Neural progenitor cell (in vitro differentiated cells): ENCODE measurements around the gene SMARCC1. TPM values are rescaled to one million over a fixed set of nuclear protein-coding genes. Genes with fewer than 3 reads are reported as not detected.
A peak's percentile ranks its signal among the peaks of the same experiment; 100 is the strongest.

ENCODE experiments used
- DNase-seq: peaks from one replicate; pipeline ENCODE4 v3.0.0-alpha.2; 2016; ENCODE audit warnings: low spot score
- H2AFZ ChIP-seq: fragments of 200-600 bp; sonication (generic); replicated peaks from 2 replicates; pipeline ENCODE4 v1.6.1; 2016; ENCODE audit warnings: antibody characterized with exemption
- H3F3A ChIP-seq: fragments of 200-600 bp; sonication (generic); 2 replicates; pipeline ENCODE4 v1.6.1; 2016; ENCODE audit warnings: antibody characterized with exemption, low read depth
- H3K27ac ChIP-seq: fragments of 200-600 bp; sonication (generic); 2 replicates; pipeline ENCODE4 v1.5.1; 2016; ENCODE audit warnings: mild to moderate bottlenecking
- H3K27me3 ChIP-seq: fragments of 200-600 bp; sonication (generic); 2 replicates; pipeline ENCODE4 v1.6.1; 2016; ENCODE audit warnings: mild to moderate bottlenecking, moderate library complexity
- H3K36me3 ChIP-seq: fragments of 200-600 bp; sonication (generic); 2 replicates; pipeline ENCODE4 v1.5.1; 2016
- H3K4me1 ChIP-seq: fragments of 200-600 bp; sonication (generic); 2 replicates; pipeline ENCODE4 v1.6.1; 2016; ENCODE audit warnings: mixed run types
- H3K4me2 ChIP-seq: fragments of 200-600 bp; sonication (generic); 2 replicates; pipeline ENCODE4 v1.6.1; 2016
- H3K4me3 ChIP-seq: fragments of 200-600 bp; sonication (generic); 2 replicates; pipeline ENCODE4 v1.5.1; 2016
- H3K79me2 ChIP-seq: fragments of 200-600 bp; sonication (generic); 2 replicates; pipeline ENCODE4 v1.6.1; 2016; ENCODE audit warnings: low read depth
- H3K9ac ChIP-seq: fragments of 200-600 bp; sonication (generic); 2 replicates; pipeline ENCODE4 v1.6.1; 2016
- H3K9me3 ChIP-seq: fragments of 200-600 bp; sonication (generic); 2 replicates; pipeline ENCODE4 v1.5.1; 2016; ENCODE audit warnings: low read depth
- H4K20me1 ChIP-seq: fragments of 200-600 bp; sonication (generic); 2 replicates; pipeline ENCODE4 v1.6.1; 2016; ENCODE audit warnings: low read depth
- H3K27ac Mint-ChIP-seq: 3 replicates; pipeline ENCODE4 v1.8.0; 2021; ENCODE audit warnings: mixed read lengths
- H3K27me3 Mint-ChIP-seq: 2 replicates; pipeline ENCODE4 v1.8.0; 2022; ENCODE audit warnings: low read depth, mild to moderate bottlenecking, inconsistent platforms, moderate library complexity, mixed read lengths; ENCODE audit not compliant: insufficient read depth
- H3K36me3 Mint-ChIP-seq: 3 replicates; pipeline ENCODE4 v1.8.0; 2021; ENCODE audit warnings: mixed read lengths
- H3K4me1 Mint-ChIP-seq: 3 replicates; pipeline ENCODE4 v1.8.0; 2021; ENCODE audit warnings: mixed read lengths
- H3K4me3 Mint-ChIP-seq: 3 replicates; pipeline ENCODE4 v1.8.0; 2021; ENCODE audit warnings: mild to moderate bottlenecking, moderate library complexity, mixed read lengths
- H3K9me3 Mint-ChIP-seq: 3 replicates; pipeline ENCODE4 v1.8.0; 2020; ENCODE audit warnings: mixed read lengths
- EZH2 ChIP-seq: fragments of 200-600 bp; sonication (generic); IDR thresholded peaks from 2 replicates; pipeline ENCODE4 v1.6.1; 2017; ENCODE audit warnings: antibody characterized with exemption, mild to moderate bottlenecking, moderate library complexity
- EZH2phosphoT487 ChIP-seq: fragments of 200-600 bp; sonication (generic); IDR thresholded peaks from 2 replicates; pipeline ENCODE4 v1.6.1; 2017; ENCODE audit warnings: antibody characterized with exemption
- total RNA-seq: library from RNA; depleted of rRNA; stranded (reverse); fragments of >200 nt; gene quantifications from 2 replicates; pipeline ENCODE4 v1.2.3, GENCODE V29; 2015; ENCODE audit warnings: low replicate concordance
- TF ChIP-seq, protein P1 (sequence below): fragments of 200-600 bp; sonication (generic); IDR thresholded peaks from 2 replicates; pipeline ENCODE4 v1.5.1; 2017; ENCODE audit warnings: antibody characterized with exemption, mild to moderate bottlenecking

The SMARCC1 gene
- total RNA-seq, 1 donor from 2014 or later, result 175 TPM

DNA sequence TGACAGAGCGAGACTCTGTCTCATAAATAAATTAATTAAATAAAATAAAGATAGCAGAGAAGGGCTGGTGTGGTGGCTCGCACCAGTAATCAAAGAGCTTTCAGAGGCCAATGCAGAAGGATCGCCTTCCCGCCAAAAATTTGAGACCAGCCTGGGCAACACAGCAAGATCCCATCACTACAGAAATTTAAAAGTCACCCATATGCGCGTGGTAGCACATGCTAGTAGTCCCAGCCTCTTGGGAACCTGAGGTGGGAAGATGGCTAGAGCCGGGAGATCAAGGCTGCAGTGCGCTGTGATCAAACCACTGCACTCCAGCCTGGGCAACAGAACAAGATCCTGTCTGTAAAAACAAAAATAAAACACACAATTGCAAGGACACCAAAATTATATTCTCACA is 9.6 kb downstream of the SMARCC1 start:
- H3K27me3 ChIP-seq, result no peaks in the 10 kb centered on the region
- peaks cover 6% of the 10 kb centered on the region for H3K27me3 Mint-ChIP-seq
- no peak overlapping the region for H3K27ac Mint-ChIP-seq
- H3F3A ChIP-seq, result peaks cover 8% of the 10 kb centered on the region
- peaks cover 97% of the 10 kb centered on the region for H4K20me1 ChIP-seq
- H3K27ac ChIP-seq, result no peak overlapping the region
- H3K9ac ChIP-seq, result no peak overlapping the region
- no peak for DNase-seq
- H3K36me3 ChIP-seq, result peaks cover 26% of the 10 kb centered on the region
- H3K4me3 ChIP-seq, result no peak overlapping the region
- H3K79me2 ChIP-seq, result peaks cover 100% of the 10 kb centered on the region
- no peaks in the 10 kb centered on the region for H3K9me3 Mint-ChIP-seq
- H2AFZ ChIP-seq, result no peak overlapping the region
- TF ChIP-seq EZH2phosphoT487, result no peak
- no peak for TF ChIP-seq EZH2
- TF ChIP-seq, protein P1, sequence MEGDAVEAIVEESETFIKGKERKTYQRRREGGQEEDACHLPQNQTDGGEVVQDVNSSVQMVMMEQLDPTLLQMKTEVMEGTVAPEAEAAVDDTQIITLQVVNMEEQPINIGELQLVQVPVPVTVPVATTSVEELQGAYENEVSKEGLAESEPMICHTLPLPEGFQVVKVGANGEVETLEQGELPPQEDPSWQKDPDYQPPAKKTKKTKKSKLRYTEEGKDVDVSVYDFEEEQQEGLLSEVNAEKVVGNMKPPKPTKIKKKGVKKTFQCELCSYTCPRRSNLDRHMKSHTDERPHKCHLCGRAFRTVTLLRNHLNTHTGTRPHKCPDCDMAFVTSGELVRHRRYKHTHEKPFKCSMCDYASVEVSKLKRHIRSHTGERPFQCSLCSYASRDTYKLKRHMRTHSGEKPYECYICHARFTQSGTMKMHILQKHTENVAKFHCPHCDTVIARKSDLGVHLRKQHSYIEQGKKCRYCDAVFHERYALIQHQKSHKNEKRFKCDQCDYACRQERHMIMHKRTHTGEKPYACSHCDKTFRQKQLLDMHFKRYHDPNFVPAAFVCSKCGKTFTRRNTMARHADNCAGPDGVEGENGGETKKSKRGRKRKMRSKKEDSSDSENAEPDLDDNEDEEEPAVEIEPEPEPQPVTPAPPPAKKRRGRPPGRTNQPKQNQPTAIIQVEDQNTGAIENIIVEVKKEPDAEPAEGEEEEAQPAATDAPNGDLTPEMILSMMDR, result no peak
- no peaks in the 10 kb centered on the region for H3K4me1 Mint-ChIP-seq
- no peak overlapping the region for H3K4me2 ChIP-seq
- H3K36me3 Mint-ChIP-seq, result peaks cover 28% of the 10 kb centered on the region
- no peak overlapping the region for H3K4me3 Mint-ChIP-seq
- no peaks in the 10 kb centered on the region for H3K9me3 ChIP-seq
- no peaks in the 10 kb centered on the region for H3K4me1 ChIP-seq

DNA sequence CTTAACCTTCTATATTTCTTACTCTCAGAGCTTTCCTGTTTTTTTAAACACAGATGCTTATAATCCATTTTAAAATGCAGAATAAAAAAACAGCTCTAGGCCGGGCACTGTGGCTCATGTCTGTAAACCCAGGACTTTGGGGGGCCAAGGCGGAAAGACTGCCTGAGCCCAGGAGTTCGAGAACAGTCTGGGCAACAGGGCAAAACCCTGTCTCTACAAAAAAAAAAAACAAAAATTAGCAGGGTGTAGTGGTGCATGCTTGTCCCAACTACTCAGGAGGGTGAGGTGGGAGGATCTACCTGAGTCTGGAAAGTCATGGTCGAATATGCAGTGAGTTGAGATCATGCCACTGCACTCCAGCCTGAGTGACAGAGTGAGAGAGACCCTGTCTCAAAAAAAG is 15.5 kb downstream of the SMARCC1 start:
- no peak for DNase-seq
- no peaks in the 10 kb centered on the region for H3K27me3 ChIP-seq
- Mint-ChIP-seq H3K27me3 (peaks cover 2% of the 10 kb centered on the region), H3K27ac (no peak overlapping the region), H3K4me3 (no peak overlapping the region), H3K9me3 (no peaks in the 10 kb centered on the region), H3K4me1 (no peaks in the 10 kb centered on the region), H3K36me3 (peaks cover 28% of the 10 kb centered on the region)
- peaks cover 88% of the 10 kb centered on the region for H4K20me1 ChIP-seq
- H3F3A ChIP-seq, result peaks cover 9% of the 10 kb centered on the region
- H3K4me3 ChIP-seq, result no peak overlapping the region
- H3K27ac ChIP-seq, result no peak overlapping the region
- H3K36me3 ChIP-seq, result peaks cover 16% of the 10 kb centered on the region
- H3K4me1 ChIP-seq, result no peaks in the 10 kb centered on the region
- no peak overlapping the region for H3K4me2 ChIP-seq
- no peaks in the 10 kb centered on the region for H3K9me3 ChIP-seq
- H3K9ac ChIP-seq, result no peak overlapping the region
- H2AFZ ChIP-seq, result no peak overlapping the region
- no peak for TF ChIP-seq EZH2phosphoT487
- TF ChIP-seq, protein P1, result no peak
- TF ChIP-seq EZH2, result no peak
- H3K79me2 ChIP-seq, result peaks cover 100% of the 10 kb centered on the region

DNA sequence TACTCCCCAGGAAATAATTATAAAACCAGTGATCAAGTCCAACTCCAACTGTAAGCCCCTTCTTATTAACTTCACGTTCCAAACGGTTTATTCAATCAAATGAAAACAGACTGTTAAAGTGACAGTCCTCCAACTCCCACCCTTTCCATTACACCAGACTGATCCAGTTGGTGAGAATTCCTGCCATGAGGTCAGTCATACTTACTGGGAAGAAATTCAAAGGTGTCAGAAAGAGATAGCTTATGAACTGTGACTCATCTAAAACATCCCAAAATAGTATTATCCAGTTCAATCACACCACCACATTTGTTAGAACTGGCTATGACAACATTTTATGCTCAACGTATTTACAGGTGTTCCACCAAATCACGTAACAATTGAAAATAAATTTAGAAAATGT is 19.5 kb downstream of the SMARCC1 start:
- no peak for TF ChIP-seq EZH2
- no peak for TF ChIP-seq EZH2phosphoT487
- TF ChIP-seq, protein P1, result no peak
- Histone ChIP-seq H3K79me2 (peaks cover 100% of the 10 kb centered on the region), H4K20me1 (peaks cover 88% of the 10 kb centered on the region)

More for the DNA sequence above, 19.5 kb downstream of the SMARCC1 start:
- H3K4me1 Mint-ChIP-seq, result no peaks in the 10 kb centered on the region
- Histone ChIP-seq H3K9me3 (no peaks in the 10 kb centered on the region), H3K4me1 (no peaks in the 10 kb centered on the region), H3K4me2 (no peak overlapping the region), H3K27me3 (no peaks in the 10 kb centered on the region), H3F3A (peaks cover 17% of the 10 kb centered on the region), H3K4me3 (no peak overlapping the region), H3K9ac (no peak overlapping the region), H3K36me3 (peaks cover 5% of the 10 kb centered on the region), H3K27ac (peak overlapping the region; percentile 5), H2AFZ (no peak overlapping the region)
- DNase-seq, result no peak
- no peak overlapping the region for H3K27ac Mint-ChIP-seq
- no peak overlapping the region for H3K4me3 Mint-ChIP-seq
- no peaks in the 10 kb centered on the region for H3K9me3 Mint-ChIP-seq
- H3K27me3 Mint-ChIP-seq, result peaks cover 2% of the 10 kb centered on the region
- H3K36me3 Mint-ChIP-seq, result peaks cover 24% of the 10 kb centered on the region
